H1 (cell line): ENCODE measurements around the gene PRMT3. TPM values are rescaled to one million over a fixed set of nuclear protein-coding genes. Genes with fewer than 3 reads are reported as not detected.

Experiments used
- CTCF ChIA-PET: fragments of 300-600 bp; sonication (Branson Sonifier 250); formaldehyde crosslinking; loops from one replicate; lab custom pipeline; 2021; ENCODE audit not compliant: partially characterized antibody; lab: Charles Lee
- POLR2A ChIA-PET: fragments of 300-600 bp; sonication (Branson Sonifier 250); formaldehyde crosslinking; loops from one replicate; lab custom pipeline; 2021; ENCODE audit warnings: inconsistent platforms; ENCODE audit not compliant: partially characterized antibody; lab: Charles Lee
- DNase-seq, 2 experiments: peaks; one replicate each; pipeline versions ENCODE4 v3.0.0 to v3.0.0-alpha.2; 2010 to 2022; ENCODE audit warnings: low spot score in 2 of 2, low read depth in 1 of 2, mixed read lengths in 1 of 2
- FAIRE-seq: peaks from 2 replicates; lab custom pipeline; 2011; peaks lifted over from hg19 to GRCh38; lab: Jason Lieb, UNC
- H2AFZ ChIP-seq: 2 replicates; pipeline ENCODE4 v1.8.1; 2012; ENCODE audit warnings: low read length, inconsistent platforms
- H2AK5ac ChIP-seq: 2 replicates; pipeline ENCODE4 v1.6.1; 2013; ENCODE audit warnings: low read depth, low read length
- H2BK120ac ChIP-seq: replicated peaks from 2 replicates; pipeline ENCODE3; 2013; ENCODE audit warnings: low read depth, low read length, inconsistent platforms
- H2BK12ac ChIP-seq: 2 replicates; pipeline ENCODE4 v1.6.1; 2013; ENCODE audit warnings: low read depth, low read length
- H2BK15ac ChIP-seq: 2 replicates; pipeline ENCODE4 v1.6.1; 2013; ENCODE audit warnings: low read length
- H2BK20ac ChIP-seq: 2 replicates; pipeline ENCODE4 v1.6.1; 2013; ENCODE audit warnings: low read length
- H2BK5ac ChIP-seq: 2 replicates; pipeline ENCODE4 v1.6.1; 2013; ENCODE audit warnings: low read depth, low read length
- H3K14ac ChIP-seq: 2 replicates; pipeline ENCODE4 v1.6.1; 2013; ENCODE audit warnings: inconsistent platforms; ENCODE audit not compliant: insufficient read length
- H3K18ac ChIP-seq: 2 replicates; pipeline ENCODE4 v1.6.1; 2013; ENCODE audit warnings: low read length; ENCODE audit errors: extremely low read depth
- H3K23ac ChIP-seq: 2 replicates; pipeline ENCODE4 v1.6.1; 2013; ENCODE audit warnings: inconsistent platforms; ENCODE audit not compliant: insufficient read length
- H3K23me2 ChIP-seq: 2 replicates; pipeline ENCODE4 v1.6.1; 2013; ENCODE audit warnings: low read depth, low read length
- H3K27ac ChIP-seq: 2 replicates; pipeline ENCODE4 v1.6.1; 2011; ENCODE audit warnings: low read depth, low read length, inconsistent platforms
- H3K27me3 ChIP-seq, 4 experiments: replicated peaks in 1 of 4; 1 replicate in 1 of 4; 2 replicates in 3 of 4; pipeline versions ENCODE4 v1.6.1 to v1.8.1; 2011 to 2013; ENCODE audit warnings: low read length in 3 of 4, mild to moderate bottlenecking in 3 of 4, inconsistent platforms in 2 of 4, mixed read lengths in 2 of 4, moderate library complexity in 1 of 4; ENCODE audit not compliant: control insufficient read depth in 3 of 4, insufficient read depth in 3 of 4; ENCODE audit errors: extremely low read depth in 1 of 4
- H3K36me3 ChIP-seq, 4 experiments: 2 replicates each; pipeline versions ENCODE4 v1.6.1 to v1.8.1; 2011 to 2013; ENCODE audit warnings: mild to moderate bottlenecking in 4 of 4, low read length in 3 of 4, moderate library complexity in 2 of 4, control low read depth in 1 of 4, inconsistent platforms in 1 of 4; ENCODE audit not compliant: insufficient read depth in 4 of 4, control insufficient read depth in 2 of 4
- H3K4ac ChIP-seq: replicated peaks from 2 replicates; pipeline ENCODE3; 2013; ENCODE audit warnings: low read length, low read depth, mixed read lengths, inconsistent platforms; ENCODE audit not compliant: insufficient read length
- H3K4me1 ChIP-seq, 4 experiments: replicated peaks in 1 of 4; 1 replicate in 1 of 4; 2 replicates in 3 of 4; pipeline versions ENCODE4 v1.6.1 to v1.8.1; 2011 to 2013; ENCODE audit warnings: low read length in 3 of 4, inconsistent platforms in 2 of 4, mixed read lengths in 1 of 4; ENCODE audit not compliant: insufficient read depth in 4 of 4, control insufficient read depth in 3 of 4
- H3K4me2 ChIP-seq, 2 experiments: 2 replicates each; pipeline versions ENCODE4 v1.6.1 to v1.8.1; 2011 to 2013; ENCODE audit warnings: low read depth in 2 of 2, low read length in 2 of 2, control low read depth in 1 of 2, inconsistent platforms in 1 of 2, mild to moderate bottlenecking in 1 of 2; ENCODE audit not compliant: insufficient read depth in 1 of 2
- H3K4me3 ChIP-seq, 4 experiments: fragments of 200-600, 300-600 bp in 1 of 4; sonication (generic), shearing (Covaris generic), sonication (Bioruptor Twin) in 1 of 4; 2 replicates each; pipeline versions ENCODE4 v1.5.1 to v1.8.1; 2011 to 2016; ENCODE audit warnings: low read length in 4 of 4, low read depth in 3 of 4, control low read depth in 2 of 4, inconsistent platforms in 2 of 4, mild to moderate bottlenecking in 2 of 4, mixed read lengths in 1 of 4, moderate library complexity in 1 of 4; ENCODE audit not compliant: insufficient read depth in 2 of 4; ENCODE audit errors: extremely low read depth in 1 of 4
- H3K56ac ChIP-seq: replicated peaks from 2 replicates; pipeline ENCODE3; 2013; ENCODE audit warnings: low read depth, mild to moderate bottlenecking, mixed read lengths, low read length, inconsistent platforms; ENCODE audit not compliant: insufficient read length
- H3K79me1 ChIP-seq: 2 replicates; pipeline ENCODE4 v1.6.1; 2013; ENCODE audit warnings: low read depth, low read length, control low read depth
- H3K79me2 ChIP-seq, 2 experiments: 2 replicates each; pipeline versions ENCODE4 v1.6.1 to v1.8.1; 2012 to 2013; ENCODE audit warnings: low read length in 2 of 2, mild to moderate bottlenecking in 2 of 2, inconsistent platforms in 1 of 2; ENCODE audit not compliant: insufficient read depth in 2 of 2, control insufficient read depth in 1 of 2
- H3K9ac ChIP-seq, 4 experiments: replicated peaks in 1 of 4; 1 replicate in 1 of 4; 2 replicates in 3 of 4; pipeline versions ENCODE4 v1.6.1 to v1.8.1; 2011 to 2013; ENCODE audit warnings: low read depth in 3 of 4, low read length in 3 of 4, control low read depth in 2 of 4, mild to moderate bottlenecking in 2 of 4, moderate library complexity in 2 of 4, inconsistent platforms in 1 of 4; ENCODE audit errors: extremely low read depth in 1 of 4
- H3K9me3 ChIP-seq, 2 experiments: 2 replicates each; pipeline versions ENCODE4 v1.6.1 to v1.8.1; 2012 to 2013; ENCODE audit warnings: mild to moderate bottlenecking in 2 of 2, moderate library complexity in 2 of 2, control low read depth in 1 of 2, inconsistent platforms in 1 of 2, low read depth in 1 of 2, low read length in 1 of 2, mixed read lengths in 1 of 2; ENCODE audit not compliant: insufficient read depth in 2 of 2
- H4K20me1 ChIP-seq, 2 experiments: replicated peaks in 1 of 2; 2 replicates each; pipeline versions ENCODE3 to v1.8.1; 2011 to 2013; ENCODE audit warnings: inconsistent platforms in 2 of 2, low read length in 2 of 2, mild to moderate bottlenecking in 1 of 2; ENCODE audit not compliant: insufficient read depth in 2 of 2, control insufficient read depth in 1 of 2
- H4K5ac ChIP-seq: 2 replicates; pipeline ENCODE4 v1.6.1; 2013; ENCODE audit warnings: low read length, low read depth, mixed read lengths, inconsistent platforms; ENCODE audit not compliant: insufficient read length
- H4K8ac ChIP-seq: 2 replicates; pipeline ENCODE4 v1.8.0; 2013; ENCODE audit warnings: mild to moderate bottlenecking, moderate library complexity, low read length, inconsistent platforms; ENCODE audit not compliant: insufficient read depth; ENCODE audit errors: extremely low read depth
- H4K91ac ChIP-seq: replicated peaks from 2 replicates; pipeline ENCODE3; 2013; ENCODE audit warnings: low read length, mixed read lengths, inconsistent platforms; ENCODE audit not compliant: insufficient read length
- ATF2 ChIP-seq: IDR thresholded peaks from 2 replicates; pipeline ENCODE4 v1.6.1; 2012; ENCODE audit warnings: low read length, inconsistent platforms
- CBX5 ChIP-seq: fragments of 300-800, 300-1000 bp; sonication (generic); IDR thresholded peaks from 2 replicates; pipeline ENCODE4 v1.7.1; 2016; ENCODE audit warnings: antibody characterized with exemption, low read length, low read depth
- CBX8 ChIP-seq: fragments of 300-800, 300-1000 bp; sonication (generic); IDR thresholded peaks from 2 replicates; pipeline ENCODE4 v1.7.1; 2016; ENCODE audit warnings: low read depth, low read length, borderline replicate concordance
- CHD1 ChIP-seq: IDR thresholded peaks from 2 replicates; pipeline ENCODE4 v1.6.1; 2012; ENCODE audit warnings: low read depth, low read length, improper control_type of control experiment
- FOSL1 ChIP-seq: IDR thresholded peaks from 2 replicates; pipeline ENCODE4 v1.6.1; 2011; ENCODE audit warnings: mild to moderate bottlenecking, low read depth, low read length, moderate library complexity; ENCODE audit not compliant: insufficient read depth
- HDAC6 ChIP-seq: IDR thresholded peaks from one replicate; pipeline ENCODE4 v1.7.1; 2012; ENCODE audit warnings: low read depth, mild to moderate bottlenecking, inconsistent platforms, low read length, moderate library complexity
- KDM5A ChIP-seq: fragments of 200-600 bp; IDR thresholded peaks from 2 replicates; pipeline ENCODE4 v1.7.1; 2012; ENCODE audit warnings: mild to moderate bottlenecking, low read length, inconsistent platforms, mixed read lengths
- SIRT6 ChIP-seq: IDR thresholded peaks from one replicate; pipeline ENCODE4 v1.7.1; 2012; ENCODE audit warnings: low read length, inconsistent platforms
- SRF ChIP-seq: IDR thresholded peaks from 2 replicates; pipeline ENCODE4 v1.6.1; 2011; ENCODE audit warnings: mild to moderate bottlenecking, low read depth, low read length, moderate library complexity
- TBP ChIP-seq: IDR thresholded peaks from 2 replicates; pipeline ENCODE4 v1.6.1; 2011; ENCODE audit warnings: low read depth, low read length, improper control_type of control experiment
- TEAD4 ChIP-seq: IDR thresholded peaks from 2 replicates; pipeline ENCODE4 v1.6.1; 2012; ENCODE audit warnings: low read depth, low read length, inconsistent platforms, mixed read lengths
- polyA plus RNA-seq, 7 experiments: library from polyadenylated mRNA; depleted of rRNA in 3 of 7; stranded (reverse) in 5 of 7; unstranded in 2 of 7; fragments of >200 nt in 5 of 7; fragments of 200-250 nt in 2 of 7; gene quantifications; 1 replicate in 5 of 7; 2 replicates in 1 of 7; 4 replicates in 1 of 7; pipeline versions ENCODE4 v1.2.1 to v1.2.3, GENCODE V29; 2011 to 2013; ENCODE audit warnings: missing spikeins in 2 of 7, mixed read lengths in 2 of 7
- total RNA-seq: library from RNA; stranded (reverse); fragmentation: NEBNext Ultra II Directional; extraction: Animal tissue kit (Norgen Biotek cat#: 25700); gene quantifications from 2 replicates; pipeline ENCODE4 v1.2.1, GENCODE V29; 2021

The PRMT3 gene
- total and polyA plus RNA-seq, 2 of the 8 experiments (the other 6 are each of a cell fraction or from before 2014, with no cell fraction given): 11.2 to 26.5 TPM

DNA sequence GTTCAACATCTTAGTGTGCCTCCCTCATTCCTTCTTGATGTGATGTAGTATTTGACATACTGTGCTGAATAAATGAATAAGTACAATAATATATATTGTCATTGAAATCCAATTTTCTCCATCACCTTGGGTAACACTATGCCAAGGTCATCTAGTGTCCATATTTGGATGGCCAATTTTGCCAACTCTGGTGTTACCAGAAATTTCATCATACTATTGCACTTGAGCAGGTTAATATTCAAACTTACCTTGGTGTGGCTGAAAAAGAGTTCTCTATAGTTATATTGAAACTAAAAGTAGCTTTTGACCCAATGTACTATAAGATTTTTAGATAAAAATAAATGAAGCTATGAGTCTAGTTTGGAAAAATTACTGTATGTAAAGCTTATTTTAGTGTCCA is 113.7 kb downstream of the PRMT3 start:
- no peak overlapping the region for H3K27ac ChIP-seq
- no peak overlapping the region for H2BK12ac ChIP-seq
- H2AK5ac ChIP-seq: no peak overlapping the region
- no peak overlapping the region for H3K18ac ChIP-seq
- no peak overlapping the region for H3K23ac ChIP-seq
- H3K4ac ChIP-seq: no peak overlapping the region
- ChIA-PET CTCF (interaction anchor here (0.6 to 1.0 kb wide), 4 partner anchors 10 to 1435 kb away, joined by 3 read pairs; no protein-coding TSS in a partner anchor), POLR2A (no interaction called here)
- H3K9ac ChIP-seq: no peak overlapping the region
- H3K4me1 ChIP-seq: peaks cover 3 to 8% (median 5%) of the 10 kb centered on the region in 4 experiments; a peak in 4 of 7 replicates
- no peak overlapping the region for H4K5ac ChIP-seq
- H2BK20ac ChIP-seq: no peak overlapping the region
- no peak overlapping the region for H3K4me2 ChIP-seq
- no peaks in the 10 kb centered on the region for H3K36me3 ChIP-seq
- H4K8ac ChIP-seq: no peak overlapping the region
- H4K20me1 ChIP-seq: no peaks in the 10 kb centered on the region
- DNase-seq: no peak
- no peaks in the 10 kb centered on the region for H3K79me1 ChIP-seq
- no peak overlapping the region for H3K4me3 ChIP-seq
- H3K79me2 ChIP-seq: no peaks in the 10 kb centered on the region
- H3K23me2 ChIP-seq: no peaks in the 10 kb centered on the region
- no peak for FAIRE-seq
- H3K14ac ChIP-seq: no peak overlapping the region
- no peak overlapping the region for H2AFZ ChIP-seq
- H4K91ac ChIP-seq: no peak overlapping the region
- no peak overlapping the region for H2BK120ac ChIP-seq
- H3K56ac ChIP-seq: no peak overlapping the region
- H3K9me3 ChIP-seq: no peaks in the 10 kb centered on the region
- no peak overlapping the region for H2BK15ac ChIP-seq
- H2BK5ac ChIP-seq: no peak overlapping the region
- TF ChIP-seq CBX5 (no peak), TEAD4 (no peak), SIRT6 (no peak), SRF (no peak), TBP (no peak), CBX8 (no peak), HDAC6 (no peak), FOSL1 (no peak), KDM5A (no peak), ATF2 (no peak), CHD1 (no peak)
- no peaks in the 10 kb centered on the region for H3K27me3 ChIP-seq
